ENCODE measurements around the gene HSPA5.

HSPA5 gene

GRCh38 chr9:125189361-125190289 is 51.5 kb downstream of the HSPA5 start, which contains the start of gene PPP6C:
Gene PPP6C (minus strand): TSS chr9:125189803. CDS start chr9:125189718, 85 bp downstream.
- peak; percentile 86 for DNase-seq

- no peak for DNase-seq
These were observed 52.2 kb downstream of the HSPA5 start for GRCh38 chr9:125189011-125189360.

Data from NCI-H748 treated with DMSO at 0.1 percent for 48 hours (cell line).